ENCODE measurements around the gene AFG1L.
"Not testable (repeated sequence)": the region's sequence is repeated elsewhere in the genome, so short reads cannot be mapped to it uniquely, and the experiment has no call there.

AFG1L gene

DNA sequence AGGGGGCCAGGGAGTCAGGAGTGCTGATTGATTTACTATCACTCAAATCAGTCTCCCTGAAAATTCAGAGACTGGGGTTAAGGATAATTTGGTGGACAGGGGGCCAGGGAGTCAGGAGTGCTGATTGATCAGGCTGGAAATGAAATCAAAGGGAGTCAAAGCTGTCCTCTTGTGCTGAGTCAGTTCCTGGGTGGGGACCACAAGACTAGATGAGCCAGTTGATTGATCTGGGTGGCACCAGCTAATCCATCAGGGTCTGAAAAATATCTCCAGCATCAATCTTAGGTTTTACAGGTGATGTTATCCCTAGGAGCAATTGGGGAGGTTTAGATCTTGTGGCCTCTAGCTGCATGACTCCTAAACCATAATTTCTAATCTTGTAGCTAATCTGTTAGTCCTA, 6.1 kb upstream of the AFG1L start:
- H3K4me3 ChIP-seq (ENCODE audit: control insufficient read depth, low read depth, low read length): no peak overlapping the region
- no peak for TF ChIP-seq CTCF (IDR thresholded peaks at IDR 0.05; ENCODE audit: control insufficient read depth, insufficient read depth, low read depth, low read length, missing control alignments)

DNA sequence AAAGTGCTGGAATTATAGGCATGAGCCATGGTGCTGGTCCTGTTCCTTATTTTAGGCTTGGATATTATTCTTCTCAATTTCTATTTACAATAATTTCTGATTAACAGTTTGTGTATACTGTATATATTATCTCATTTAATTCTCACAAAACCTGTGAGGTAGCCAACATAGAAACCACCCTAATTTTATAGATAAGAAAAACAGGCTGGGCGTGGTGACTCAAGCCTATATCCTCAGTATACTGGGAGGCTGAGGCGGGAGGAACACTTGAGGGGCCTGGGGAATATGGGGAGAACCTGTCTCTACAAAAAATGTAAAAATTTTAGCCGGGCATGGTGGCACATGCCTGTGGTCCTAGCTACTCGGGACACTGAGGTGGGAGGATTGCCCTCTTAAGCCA, 3.8 kb upstream of the AFG1L start:
- no peak for DNase-seq (ENCODE audit: low read depth)
- no peak for TF ChIP-seq CTCF (IDR thresholded peaks at IDR 0.05; ENCODE audit: control insufficient read depth, insufficient read depth, low read depth, low read length, missing control alignments)
- no peak overlapping the region for H3K4me3 ChIP-seq (ENCODE audit: control insufficient read depth, low read depth, low read length)

More for the DNA sequence above, 6.1 kb upstream of the AFG1L start:
- DNase-seq (ENCODE audit: low read depth): no peak

GRCh38 chr6:108292561-108292960, 2.3 kb upstream of the AFG1L start:
- DNase-seq (ENCODE audit: low read depth); H3K4me3 ChIP-seq (ENCODE audit: control insufficient read depth, low read depth, low read length): not testable (repeated sequence)

DNA sequence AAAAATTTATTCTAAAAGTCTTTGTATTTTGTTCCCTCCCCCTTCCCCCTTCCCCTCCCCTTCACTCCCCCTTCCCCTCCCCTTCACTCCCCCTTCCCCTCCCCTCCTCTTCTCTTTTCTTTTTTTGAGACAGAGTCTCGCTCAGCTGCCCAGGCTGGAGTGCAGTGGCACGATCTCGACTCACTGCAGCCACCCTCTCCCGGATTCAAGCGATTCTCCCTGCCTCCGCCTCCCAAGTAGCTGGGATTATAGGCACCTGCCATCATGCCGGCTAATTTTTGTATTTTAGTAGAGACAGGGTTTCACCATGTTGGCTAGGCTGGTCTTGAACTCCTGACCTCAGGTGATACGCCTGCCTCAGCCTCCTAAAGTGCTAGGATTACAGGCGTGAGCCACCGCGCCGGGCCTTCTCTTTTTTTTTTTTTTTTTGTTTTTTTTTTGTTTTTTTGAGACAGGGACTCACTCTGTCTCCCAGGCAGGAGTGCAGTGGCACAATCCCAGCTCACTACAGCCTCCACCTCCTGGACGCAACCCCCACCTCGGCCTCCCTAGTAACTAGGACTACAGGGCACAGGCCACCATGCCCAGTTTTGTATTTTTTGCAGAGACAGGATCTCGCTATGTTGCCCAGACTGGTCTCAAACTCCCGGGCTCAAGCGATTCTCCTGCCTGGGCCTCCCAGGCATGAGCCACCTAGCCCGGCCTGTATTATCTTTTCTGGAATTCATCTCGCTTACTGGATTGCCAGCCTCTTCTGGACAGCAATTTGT, 1.1 kb upstream of the AFG1L start:
- DNase-seq (ENCODE audit: low read depth): no peak

DNA sequence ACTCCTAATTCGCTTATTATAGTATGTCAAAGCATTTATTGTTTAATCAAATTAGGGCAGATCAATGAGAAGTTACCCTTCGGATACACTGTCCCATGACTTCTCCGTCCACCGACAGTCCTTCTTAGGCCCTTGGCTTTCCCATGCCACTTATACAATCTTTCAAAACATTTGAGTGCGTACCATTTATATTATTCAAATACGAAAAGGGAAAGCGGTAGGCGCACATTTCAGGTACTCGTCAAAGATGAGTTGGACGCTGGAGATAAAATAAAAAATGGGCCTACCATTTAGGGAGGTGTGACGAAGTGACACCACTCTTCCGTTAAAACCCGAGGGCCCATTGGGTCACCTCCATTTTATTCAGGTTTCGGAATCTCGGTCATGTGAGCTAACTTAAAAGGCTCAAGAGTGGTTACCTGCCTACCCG, 542 bp upstream of the AFG1L start:
- no peak for TF ChIP-seq CTCF (IDR thresholded peaks at IDR 0.05; ENCODE audit: control insufficient read depth, insufficient read depth, low read depth, low read length, missing control alignments)
- peak overlapping the region; percentile 79 for H3K4me3 ChIP-seq (ENCODE audit: control insufficient read depth, low read depth, low read length)
- no peak for DNase-seq (ENCODE audit: low read depth)

More for the DNA sequence above, 1.1 kb upstream of the AFG1L start:
- no peak overlapping the region for H3K4me3 ChIP-seq (ENCODE audit: control insufficient read depth, low read depth, low read length)
- TF ChIP-seq CTCF (IDR thresholded peaks at IDR 0.05; ENCODE audit: control insufficient read depth, insufficient read depth, low read depth, low read length, missing control alignments): no peak

GRCh38 chr6:108295676-108296075, 822 bp downstream of the AFG1L start:
- no peak for DNase-seq (ENCODE audit: low read depth)
- peak overlapping the region; percentile 79 for H3K4me3 ChIP-seq (ENCODE audit: control insufficient read depth, low read depth, low read length)
- TF ChIP-seq CTCF (IDR thresholded peaks at IDR 0.05; ENCODE audit: control insufficient read depth, insufficient read depth, low read depth, low read length, missing control alignments): no peak

- H3K4me3 ChIP-seq (ENCODE audit: control insufficient read depth, low read depth, low read length): no peak overlapping the region
- DNase-seq (ENCODE audit: low read depth): no peak
- no peak for TF ChIP-seq CTCF (IDR thresholded peaks at IDR 0.05; ENCODE audit: control insufficient read depth, insufficient read depth, low read depth, low read length, missing control alignments)
Measured at GRCh38 chr6:108302386-108302785, 7.5 kb downstream of the AFG1L start.

Data from AG09309 (cell line).